ENCODE results near the gene LRRC31.
A peak's percentile ranks its signal among the peaks of the same experiment; 100 is the strongest.

The LRRC31 gene

DNA sequence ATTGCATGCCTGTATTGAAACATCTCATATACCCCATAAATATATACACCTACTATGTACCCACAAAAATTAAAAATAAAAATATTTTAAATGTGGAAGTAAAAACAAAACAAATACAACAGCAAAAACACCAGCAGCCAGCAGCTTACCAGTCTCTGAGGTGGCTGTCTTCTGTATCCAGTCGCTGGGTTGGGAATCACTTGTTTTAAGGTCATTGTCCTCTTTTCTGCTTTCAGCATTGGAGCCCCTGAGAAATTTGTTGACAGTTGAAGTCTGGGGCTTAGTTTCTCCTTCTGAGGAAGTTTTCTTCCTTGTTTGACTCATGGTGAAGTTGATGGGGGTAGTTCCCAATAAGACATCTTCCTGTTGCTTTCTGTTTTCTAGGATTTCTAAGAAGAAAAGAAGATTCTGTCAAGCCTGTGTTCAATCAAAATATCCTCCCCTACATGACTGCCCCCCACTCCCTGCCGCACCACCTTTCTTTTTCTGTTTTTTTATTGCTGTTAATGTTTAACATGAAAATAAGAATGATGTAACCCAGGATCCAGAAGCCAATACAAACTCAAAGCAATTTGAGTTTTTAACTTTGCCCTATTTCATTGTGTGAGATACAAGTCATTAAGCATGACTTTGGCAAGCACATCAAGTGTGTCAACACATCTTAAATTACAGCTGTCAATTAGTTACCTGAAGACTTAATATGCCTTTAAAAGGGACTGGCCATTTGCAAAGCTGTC, at the start of gene LRRC31:
Gene LRRC31, minus strand, starts transcription at position 452 of the 737 bp plus-strand sequence. Its CDS starts 128 bp downstream, at position 324.
- no peak for DNase-seq

DNA sequence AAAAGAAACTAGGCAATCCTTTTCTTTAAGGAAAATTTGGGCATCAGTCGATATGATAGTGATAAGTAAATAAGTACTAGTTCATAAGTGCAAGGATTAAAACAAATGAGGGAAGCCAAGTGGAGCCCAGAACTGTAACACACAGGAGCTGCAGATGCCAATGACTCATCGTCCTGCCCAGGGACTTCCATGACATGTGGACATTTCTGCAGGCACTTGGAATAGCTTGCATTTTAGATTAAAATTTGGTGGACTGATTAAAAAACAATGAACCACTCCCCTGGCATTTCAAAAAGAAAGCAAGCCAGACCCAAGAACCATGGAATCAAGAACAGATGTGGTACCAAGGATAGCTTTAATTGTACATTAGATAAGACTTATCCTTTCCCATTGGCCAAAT, 44.6 kb upstream of the LRRC31 start:
- no peak for DNase-seq

DNA sequence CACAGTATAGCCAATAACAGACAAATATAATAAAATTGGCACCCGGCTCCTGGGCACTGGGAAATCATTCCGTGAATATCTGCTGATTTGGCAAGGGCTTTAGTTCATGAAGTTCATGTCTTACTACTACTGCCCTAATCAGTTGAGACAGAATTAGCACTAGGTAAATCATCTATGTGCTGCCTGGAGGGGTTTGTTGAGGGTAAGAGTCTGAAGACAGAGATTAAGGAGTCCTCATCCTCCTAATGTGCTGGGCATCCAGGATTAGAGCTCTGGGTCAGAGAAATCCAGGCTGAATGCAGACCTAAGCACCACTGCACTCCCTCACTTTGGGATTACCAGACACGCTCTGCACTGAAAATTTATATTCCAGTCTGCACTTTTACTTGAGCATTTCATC, 43.6 kb upstream of the LRRC31 start:
- no peak for DNase-seq

DNA sequence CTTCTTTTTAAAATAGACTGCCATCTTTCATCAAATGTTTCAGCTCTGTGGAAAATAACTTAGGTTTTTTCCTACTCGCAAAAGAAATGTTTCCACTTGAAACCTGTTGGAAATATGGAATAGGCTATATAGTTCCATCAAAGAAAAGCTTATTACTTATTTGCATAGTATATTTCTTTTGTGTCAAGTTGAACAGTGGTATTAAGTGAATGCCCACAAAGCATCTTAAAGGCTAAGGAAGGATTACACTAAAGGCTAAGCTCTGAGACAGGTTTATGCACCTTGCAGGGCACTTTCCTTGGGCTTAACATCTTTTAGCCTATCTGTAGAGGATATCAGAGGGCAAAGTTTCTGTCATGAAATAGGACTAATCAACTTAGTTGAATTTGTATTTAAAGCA, 41.5 kb upstream of the LRRC31 start, which contains the start of gene SAMD7:
Gene SAMD7, plus strand, starts transcription at position 301 of the 400 bp plus-strand sequence. CDS start 7,927 bp downstream, outside the sequence.
- DNase-seq, result no peak

DNA sequence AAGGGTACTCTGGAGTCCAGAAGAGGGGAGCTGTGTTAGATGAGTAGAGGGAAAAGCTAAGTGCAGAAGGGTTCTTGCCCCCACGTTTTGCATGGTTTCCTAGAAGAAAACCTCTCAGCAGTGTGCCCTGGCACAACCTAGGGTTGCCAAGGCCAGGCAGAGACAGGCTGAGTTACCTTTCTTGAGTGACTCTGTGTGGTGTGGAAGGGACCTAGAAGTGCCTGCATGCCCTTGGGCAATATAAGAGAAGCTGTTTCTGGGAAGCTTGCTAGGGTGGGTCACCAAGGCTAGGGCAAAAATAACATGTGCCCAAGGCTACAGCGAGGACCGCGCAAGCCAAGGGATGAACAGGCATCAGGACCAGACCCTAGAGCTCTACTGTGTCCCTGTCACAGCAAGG, 38.2 kb upstream of the LRRC31 start:
- DNase-seq, result no peak

DNA sequence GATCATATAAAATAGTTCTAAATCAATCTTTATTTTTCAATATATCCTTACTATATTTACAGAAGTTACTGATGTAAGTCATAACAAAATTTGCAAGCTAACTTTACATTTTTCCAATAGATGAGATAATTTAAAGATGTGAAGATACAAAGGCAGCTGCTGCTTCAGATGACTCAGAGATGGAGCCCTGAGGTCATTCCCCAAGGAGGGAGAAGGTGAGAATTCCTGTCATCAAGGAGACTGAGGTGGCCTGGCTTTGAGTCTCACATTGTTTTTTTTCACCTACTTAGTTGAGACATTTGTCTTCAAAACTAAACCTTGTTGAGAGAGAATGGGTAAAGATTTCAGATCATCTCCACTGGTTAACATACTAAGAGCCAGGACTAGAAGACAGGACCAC, 37.7 kb upstream of the LRRC31 start:
- no peak for DNase-seq

DNA sequence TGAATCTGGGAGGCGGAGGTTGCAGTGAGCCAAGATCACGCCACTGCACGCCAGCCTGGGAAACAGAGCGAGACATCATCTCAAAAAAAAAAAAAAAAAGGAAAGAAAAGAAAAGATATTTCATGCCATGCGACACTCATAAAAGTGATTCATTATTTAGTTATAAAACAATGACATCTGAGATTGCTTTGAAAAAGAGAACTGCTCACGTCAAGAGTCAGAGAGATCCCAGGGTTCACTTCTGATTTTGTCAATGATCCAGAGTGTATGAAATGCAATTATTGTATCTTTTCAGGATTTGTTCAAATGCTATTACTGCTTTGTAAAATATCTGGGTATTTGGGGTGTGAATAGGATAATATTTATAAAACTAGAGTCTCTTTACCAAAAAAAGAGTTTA, 35.7 kb upstream of the LRRC31 start:
- no peak for DNase-seq

DNA sequence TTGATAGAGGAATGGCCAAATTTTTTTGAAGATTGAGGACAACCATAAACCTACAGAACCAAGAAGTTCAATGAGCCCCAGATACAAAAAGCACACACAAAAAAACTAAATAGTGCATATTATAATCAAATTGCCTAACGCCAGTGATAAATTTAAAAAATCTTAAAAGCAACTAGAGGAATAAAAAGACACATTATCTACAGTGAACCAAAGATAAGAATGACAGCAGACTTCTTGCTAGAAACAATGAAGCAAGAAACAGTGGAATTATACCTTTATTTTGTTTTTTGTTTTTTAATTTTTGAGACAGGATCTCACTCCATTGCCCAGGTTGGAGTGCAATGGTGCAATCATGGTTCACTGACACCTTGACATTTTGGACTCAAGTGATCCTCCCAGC, 31.7 kb upstream of the LRRC31 start:
- no peak for DNase-seq

DNA sequence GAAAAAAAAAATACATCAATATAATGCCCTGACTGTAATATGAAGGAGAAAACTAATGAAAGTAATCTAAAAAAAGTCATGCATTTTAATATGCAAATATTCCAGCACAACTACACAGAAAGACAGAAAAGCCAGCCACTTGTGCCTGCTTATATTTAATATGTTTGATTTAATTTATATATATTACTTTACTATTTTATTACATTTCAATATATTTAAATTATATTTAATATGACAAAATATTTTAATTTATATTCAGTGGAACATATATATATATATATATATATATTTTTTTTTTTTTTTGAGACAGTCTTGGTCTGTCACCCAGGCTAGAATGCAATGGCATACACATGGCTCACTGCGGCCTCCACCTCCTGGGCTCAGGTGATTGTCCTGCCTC, 27.5 kb upstream of the LRRC31 start:
- DNase-seq, result no peak

DNA sequence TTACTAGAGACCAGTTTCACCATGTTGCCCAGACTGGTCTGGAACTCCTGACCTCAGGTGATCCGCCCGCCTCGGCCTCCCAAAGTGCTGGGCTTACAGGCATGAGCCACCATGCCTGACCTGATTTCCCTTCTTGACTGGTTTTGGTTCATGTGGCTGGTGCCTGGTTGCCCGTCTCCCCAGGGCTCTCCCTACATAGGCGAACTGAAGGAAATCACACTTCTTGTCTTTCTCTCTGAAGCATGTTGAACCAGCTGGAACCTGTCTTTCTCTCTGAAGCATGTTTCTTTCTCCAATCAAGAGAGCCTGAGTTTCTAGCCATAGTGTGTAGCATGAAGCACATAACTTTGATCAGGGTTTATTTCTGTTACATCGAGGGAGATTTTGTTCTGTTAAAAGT, 25.3 kb upstream of the LRRC31 start:
- DNase-seq, result no peak

DNA sequence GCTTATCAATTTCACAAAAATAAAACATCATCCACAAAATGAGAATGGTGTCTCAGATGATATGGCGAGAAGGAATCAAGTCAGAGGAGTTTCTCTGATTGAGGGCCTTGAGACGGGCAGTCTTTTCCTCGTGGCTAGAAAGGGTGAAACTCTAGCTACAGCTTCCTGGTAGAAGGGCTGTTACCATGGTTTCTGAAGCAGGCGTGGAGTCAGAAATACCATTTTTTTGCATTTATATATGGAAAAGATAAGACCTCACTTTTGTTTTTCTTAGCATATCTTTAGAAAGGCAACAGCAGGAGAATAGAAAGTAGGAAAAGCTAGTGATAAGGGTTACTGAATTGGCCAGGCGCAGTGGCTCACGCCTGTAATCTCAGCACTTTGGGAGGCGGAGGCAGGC, 24.4 kb upstream of the LRRC31 start:
- no peak for DNase-seq

DNA sequence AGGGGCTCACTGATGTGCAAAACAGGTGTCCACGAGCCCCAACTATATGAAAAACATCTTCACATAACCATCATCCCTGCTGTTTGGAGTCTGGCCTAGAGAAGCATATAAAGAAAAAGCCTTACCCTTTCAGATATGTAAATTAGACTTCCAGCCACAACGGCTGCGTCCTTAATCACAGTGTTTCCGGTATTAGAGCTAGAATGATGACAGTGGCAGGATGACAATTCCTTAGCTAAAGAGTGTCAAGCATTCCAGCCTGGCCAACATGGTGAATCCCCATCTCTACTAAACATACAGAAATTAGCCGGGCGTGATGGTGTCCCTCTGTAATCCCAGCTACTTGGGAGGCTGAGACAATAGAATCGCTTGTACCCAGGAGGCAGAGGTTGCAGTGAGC, 22.2 kb upstream of the LRRC31 start:
- no peak for DNase-seq

DNA sequence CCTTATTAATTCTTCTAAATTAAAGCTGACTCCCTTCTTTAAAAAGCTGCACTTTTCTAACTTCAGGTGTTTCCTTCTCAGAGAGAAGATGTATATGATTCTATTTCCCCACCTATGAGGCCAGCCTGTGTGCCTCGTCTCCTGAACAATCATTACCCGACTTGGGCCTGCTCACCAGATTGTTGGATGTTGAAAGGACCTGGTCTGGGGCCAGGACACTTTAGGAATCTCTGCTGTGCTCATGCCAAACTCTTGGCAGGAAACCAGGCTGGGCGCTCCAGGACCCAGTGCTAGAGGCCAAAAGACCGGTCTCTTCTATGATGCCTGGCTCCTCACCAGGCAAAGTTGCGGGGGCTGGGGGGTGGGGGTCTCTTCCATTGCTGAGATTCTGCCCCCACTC, 16.9 kb upstream of the LRRC31 start:
- no peak for DNase-seq

DNA sequence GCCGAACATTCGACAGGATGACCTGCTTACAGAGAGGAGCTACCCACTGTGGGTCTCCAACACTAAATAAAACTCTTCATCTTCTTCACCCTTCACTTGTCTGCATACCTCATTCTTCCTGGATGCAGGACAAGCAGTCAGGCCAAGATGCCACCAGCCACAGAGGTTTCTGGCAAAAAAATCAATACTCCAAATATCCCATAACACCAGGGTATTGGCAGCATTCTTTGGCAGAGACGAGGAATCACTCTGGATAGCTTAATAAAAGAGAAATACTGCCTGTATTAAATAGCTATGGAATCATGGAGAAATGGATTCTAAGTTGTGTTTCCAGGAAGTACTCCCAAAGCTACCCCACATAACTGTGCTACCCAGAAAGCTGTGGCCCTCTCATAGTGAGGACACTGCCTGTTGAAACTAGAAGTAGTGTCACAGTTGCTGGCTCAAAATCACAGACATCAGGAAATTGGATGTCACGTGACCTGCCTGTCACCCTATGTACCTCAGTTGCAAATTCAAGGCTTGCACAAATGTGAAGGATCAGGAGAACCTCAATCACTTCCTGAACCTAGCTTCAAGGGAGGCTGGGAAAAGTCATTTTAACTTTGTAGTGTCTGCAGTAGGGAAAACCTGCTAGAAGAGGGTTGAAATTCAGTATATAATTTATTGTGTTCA, 11.0 kb upstream of the LRRC31 start:
- no peak for DNase-seq

DNA sequence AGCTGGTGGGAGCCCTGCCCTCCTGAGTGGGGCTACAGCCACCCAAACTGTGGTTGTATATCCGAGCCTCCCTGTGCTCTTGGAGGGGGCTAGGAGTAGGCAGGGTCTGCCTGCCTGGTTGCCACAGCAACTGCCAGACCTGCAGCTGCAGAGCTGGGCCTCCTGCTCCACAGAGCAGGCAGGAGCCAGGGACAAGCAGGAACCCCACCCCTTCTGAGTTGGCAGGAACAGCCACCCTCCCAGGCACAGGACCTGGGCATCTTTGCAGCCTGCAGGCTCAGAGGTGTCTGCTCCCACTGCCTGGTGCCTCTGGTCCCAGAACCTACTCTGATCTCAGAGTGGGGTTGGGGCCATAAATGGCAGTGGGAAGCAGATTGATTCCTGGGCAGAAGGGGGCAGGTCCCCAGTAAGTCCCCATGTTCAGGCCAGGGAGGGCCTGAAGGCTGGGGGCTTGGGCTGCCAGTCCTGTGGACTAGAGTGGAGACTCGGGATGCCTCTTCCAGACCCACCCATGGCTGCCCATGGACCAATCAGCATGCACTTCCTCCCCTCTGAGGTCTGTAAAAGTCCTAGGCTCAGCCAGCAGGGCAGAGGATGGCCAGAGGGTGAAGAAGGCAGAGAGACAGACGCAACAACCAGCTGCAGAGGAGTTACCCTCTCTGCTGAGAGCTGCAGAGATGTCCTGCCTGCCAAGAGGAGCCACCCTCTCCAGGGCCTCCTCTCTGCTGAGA, 10.3 kb upstream of the LRRC31 start:
- no peak for DNase-seq

DNA sequence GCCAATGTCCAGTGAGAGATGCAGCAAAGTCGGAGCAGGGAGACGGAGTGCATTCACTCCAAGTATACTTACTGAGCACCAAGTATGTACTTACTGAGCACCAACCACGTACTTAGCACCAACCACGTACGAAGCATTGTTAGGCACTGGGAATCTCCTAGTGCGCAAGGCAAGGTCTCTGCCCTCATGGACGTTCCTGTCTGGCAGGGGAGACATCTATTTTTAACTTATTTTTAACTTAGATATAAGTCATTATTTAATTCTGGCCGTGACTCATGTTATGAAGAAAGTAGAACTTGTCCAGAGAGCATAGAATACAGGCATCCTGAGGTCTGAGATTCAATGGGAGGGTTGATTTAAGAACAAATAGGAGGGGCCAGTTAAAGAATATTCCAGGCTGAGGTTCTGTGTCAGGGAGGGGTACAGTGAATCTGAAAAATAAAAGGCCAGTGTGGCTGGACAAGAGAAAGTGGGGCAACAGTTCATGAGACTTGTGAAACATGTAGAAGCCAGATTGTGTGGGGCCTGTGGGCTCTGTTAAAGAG, 9.3 kb upstream of the LRRC31 start:
- no peak for DNase-seq

DNA sequence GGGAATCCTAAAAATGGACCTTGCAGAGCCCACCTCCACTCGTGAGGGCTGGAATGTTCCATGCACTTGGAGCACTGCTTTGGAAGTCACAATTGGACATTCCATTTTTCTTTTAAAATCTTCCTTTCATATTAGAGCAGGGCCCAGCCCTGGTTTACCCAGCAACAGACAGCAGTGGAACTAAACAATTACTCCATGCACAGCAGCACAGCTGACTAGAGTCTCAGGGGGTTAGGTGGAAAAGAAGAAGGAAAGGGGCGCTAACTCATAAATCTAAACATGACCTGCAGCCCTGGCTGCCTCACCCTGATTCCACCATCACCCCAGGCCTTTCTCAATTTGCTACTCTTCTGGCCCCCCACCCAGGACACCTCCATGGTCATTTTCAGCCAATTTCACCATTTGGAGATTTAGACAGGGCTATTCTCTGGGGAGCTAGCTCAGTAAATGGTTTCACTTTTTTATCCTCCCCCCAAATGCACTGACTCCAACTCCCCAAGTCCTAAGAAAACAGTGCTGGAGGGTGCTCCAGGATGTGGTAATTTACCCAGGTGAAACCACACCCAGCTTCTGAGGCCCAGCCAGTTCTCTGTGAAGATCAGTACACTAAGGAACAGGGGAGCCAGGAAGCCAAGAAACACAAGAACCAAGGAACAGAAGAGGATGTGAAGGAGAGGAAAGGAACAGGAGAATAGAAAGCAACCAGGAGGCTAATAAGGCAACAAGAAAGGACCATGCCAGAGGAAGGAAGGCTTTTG, 1.6 kb upstream of the LRRC31 start:
- DNase-seq, result no peak

DNA sequence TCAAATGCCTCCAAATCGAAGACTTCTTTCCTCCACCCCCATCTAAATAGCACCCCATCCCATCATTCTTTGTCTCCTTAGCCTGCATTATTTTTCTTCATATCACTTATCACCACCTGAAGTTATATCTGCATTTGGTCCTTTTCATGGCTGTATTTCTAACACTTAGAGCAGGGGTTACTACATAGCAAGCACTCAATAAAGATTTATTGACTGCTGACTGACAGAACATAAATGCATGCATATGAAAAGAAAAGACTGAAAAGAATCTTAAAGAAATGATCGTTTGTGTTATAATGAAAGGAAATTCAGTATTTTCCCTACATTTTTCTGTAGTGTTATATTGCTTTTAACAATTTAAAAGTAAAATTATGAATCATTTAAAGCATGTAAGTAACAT, 1.4 kb downstream of the LRRC31 start:
- DNase-seq, result no peak

DNA sequence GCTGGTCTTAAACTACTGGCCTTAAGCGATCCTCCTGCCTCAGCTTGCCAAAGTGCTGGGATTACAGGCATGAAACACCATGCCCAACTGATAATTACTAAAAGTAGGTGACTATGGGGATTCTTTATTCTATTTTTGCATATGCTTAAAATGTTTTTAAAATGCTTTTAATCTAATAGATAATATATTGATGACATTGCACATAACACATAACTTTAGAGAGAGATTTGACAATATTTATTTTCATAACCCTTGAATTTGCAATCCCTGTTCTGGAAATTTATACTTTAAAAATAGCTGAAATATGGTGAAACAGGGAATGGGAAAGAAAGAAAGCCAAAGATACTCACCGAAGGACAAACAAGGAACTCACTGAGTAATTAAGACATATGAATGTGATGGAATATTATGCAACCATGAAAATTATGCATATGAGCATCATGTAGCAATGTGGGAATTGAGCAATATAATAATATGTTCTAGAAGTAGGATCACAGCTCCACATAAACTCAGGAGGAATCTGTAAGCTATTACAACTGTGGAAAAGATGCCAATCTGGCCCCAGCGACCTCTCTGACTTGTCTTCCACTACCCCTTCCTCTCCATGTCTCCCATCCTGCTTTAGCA, 2.0 kb downstream of the LRRC31 start:
- no peak for DNase-seq

DNA sequence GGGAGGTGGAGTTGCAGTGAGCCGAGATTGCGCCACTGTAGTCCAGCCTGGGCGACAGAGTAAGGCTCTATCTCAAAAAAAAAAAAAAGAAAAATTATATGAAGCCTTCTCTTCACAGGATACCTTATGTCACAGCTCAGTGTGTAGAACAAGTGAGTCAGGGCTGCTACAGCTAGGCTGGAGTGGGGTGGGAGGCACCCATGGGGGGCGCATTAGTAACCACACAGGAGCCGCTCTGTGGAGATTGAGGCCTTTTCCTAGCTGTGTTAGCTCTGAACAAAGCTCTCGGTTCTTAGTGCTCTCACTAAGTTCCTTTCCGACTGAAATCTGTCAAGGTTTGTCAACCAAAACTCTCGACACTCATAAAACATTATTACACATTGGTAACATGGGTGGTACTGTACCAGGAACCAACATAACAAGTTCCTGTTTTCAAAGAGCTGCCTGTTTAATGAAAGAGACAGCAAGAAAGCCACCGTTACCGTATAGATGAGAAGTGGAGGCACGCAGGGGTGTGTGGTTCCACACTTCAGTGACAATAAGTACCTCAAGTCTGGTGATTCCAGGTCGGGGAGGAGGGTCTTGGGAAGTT, 4.5 kb downstream of the LRRC31 start:
- no peak for DNase-seq

DNA sequence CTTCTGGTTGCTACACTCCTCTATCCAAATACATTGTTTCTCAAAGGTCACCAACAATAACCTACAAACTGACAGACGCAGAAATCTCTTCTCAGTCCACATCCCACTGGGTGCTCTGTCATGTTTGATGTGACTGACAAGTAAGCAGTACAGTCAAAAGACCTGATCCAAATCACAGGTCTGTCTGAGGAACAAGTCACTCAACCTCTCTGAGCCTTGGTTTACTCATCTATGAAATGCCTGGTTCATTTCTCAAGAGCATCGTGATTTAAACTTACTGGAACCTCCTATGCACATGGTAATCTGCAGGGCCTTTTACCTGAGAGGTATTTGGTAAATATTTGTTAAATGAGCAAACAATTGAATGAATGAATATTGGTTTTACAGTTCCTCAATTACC, 5.5 kb downstream of the LRRC31 start:
- DNase-seq, result no peak

DNA sequence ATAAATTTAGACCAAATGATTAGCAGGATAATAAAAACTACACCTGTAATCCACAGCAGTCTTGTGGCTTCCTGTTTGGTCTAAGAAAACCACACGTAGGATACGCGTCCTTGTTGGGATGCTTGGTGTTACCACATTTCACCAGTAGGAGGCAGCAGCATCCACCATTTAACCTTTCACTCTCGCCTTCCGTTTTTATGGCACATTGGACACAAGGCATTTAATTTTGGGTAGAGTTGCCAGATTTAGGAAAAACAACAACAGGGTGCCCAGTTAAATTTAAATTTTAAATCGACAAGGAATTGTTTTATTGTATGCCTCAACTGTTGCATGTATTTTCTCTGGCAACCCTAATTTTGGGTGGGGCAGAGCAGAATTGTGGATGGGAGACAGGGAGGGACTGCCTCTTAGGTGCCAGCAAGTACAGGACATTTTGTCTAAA, 6.3 kb downstream of the LRRC31 start:
- DNase-seq, result peak; percentile 72 to 81
